Right ventricle myocardium inferior (tissue), 1 donor: ENCODE results near the gene ADCY2. TPM values are rescaled to one million over a fixed set of nuclear protein-coding genes. Genes with fewer than 3 reads are reported as not detected.

ENCODE experiments used
- ATAC-seq: fragments of 200-7000 bp; cut with Tn5 transposase; one replicate; pipeline ENCODE4 v1.9.1; 2020; ENCODE audit warnings: mild to moderate bottlenecking, moderate library complexity
- DNase-seq: peaks from one replicate; pipeline ENCODE4 v3.0.0; 2021; ENCODE audit errors: missing footprints
- intact Hi-C: fragments of 100-400 bp; cut with DNase I; formaldehyde crosslinking; loops from one replicate; pipeline ENCODE4 v1.11.0; 2022
- total RNA-seq: library from RNA; stranded (reverse); fragmentation: NEBNext Ultra II Directional; extraction: Animal tissue kit (Norgen Biotek cat#: 25700); gene quantifications from one replicate; pipeline ENCODE4 v1.2.1, GENCODE V29; 2021
- donor health status: DM: no; HTN: yes; CAD: no; lungs with severe emphysema.

Gene ADCY2
- total RNA-seq, 1 donor from 2014 or later, result 0.19 TPM

- intact Hi-C loops, result no loop called here
- ATAC-seq (no peak), DNase-seq (no peak)
Observed at GRCh38 chr5:7779019-7780005, 383.4 kb downstream of the ADCY2 start.

- no peak for DNase-seq
- intact Hi-C loops, result no loop called here
- ATAC-seq, result no peak
Observed at GRCh38 chr5:7781899-7782298, 386.0 kb downstream of the ADCY2 start.

DNA sequence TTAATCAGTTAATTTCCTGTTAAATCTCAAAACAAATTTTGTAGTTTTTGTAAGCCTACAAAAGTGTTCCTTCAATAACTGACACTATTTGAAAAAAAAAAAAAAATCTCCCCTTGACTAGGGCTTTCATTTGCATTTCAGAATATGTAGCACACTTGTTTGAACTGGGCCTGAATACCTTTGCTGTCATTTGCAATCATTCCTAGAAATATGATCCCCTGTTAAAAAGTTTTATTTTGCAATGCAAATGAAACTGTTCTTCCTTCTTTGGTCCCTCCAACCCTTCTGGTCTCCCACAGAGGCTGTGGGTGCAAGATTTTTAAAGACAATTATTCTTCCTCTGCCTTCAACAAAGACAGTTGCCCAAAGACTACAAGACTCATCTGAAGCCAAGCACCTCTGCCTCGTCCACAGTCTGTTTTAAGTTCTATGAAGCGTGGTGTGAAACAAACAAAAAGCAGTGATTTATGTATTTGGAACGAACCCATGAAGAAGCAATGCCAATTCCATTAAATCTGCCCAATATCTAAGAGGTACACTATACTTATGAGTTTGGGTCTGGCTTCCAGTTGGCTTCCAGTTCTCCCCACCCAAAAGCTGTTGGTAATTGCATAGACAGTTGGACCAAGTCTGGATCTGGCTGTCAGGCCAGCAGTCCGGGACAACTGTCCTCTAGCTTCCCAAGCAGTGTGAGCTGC, 388.9 kb downstream of the ADCY2 start:
- intact Hi-C loops, result no loop called here
- DNase-seq (no peak), ATAC-seq (no peak)

- intact Hi-C loops, result no loop called here
- DNase-seq, result no peak
- ATAC-seq, result no peak
Observed at GRCh38 chr5:7787770-7788169, 391.8 kb downstream of the ADCY2 start.

DNA sequence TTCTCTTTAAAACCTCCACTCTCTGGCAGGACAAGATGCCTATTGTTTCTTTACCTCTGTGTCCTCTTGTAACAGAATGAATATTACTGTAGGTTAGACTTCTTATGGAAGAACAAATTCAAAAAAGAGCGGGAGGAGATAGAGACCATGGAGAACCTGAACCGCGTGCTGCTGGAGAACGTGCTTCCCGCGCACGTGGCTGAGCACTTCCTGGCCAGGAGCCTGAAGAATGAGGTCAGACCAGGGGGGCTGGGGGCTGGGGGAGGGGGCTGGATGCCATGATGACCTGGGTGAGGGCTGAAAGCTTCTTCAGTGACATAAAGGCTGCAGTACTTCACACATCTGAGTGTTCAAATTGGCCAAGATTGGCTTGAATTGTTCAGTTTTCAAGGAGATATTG, 393.6 kb downstream of the ADCY2 start:
- DNase-seq, result no peak
- no peak for ATAC-seq
- intact Hi-C loops, result no loop called here

GRCh38 chr5:7793895-7794294, 398.0 kb downstream of the ADCY2 start:
- ATAC-seq (no peak), DNase-seq (no peak)
- intact Hi-C loops, result no loop called here

- no peak for ATAC-seq
- intact Hi-C loops, result no loop called here
- DNase-seq, result no peak
Observed at GRCh38 chr5:7794311-7794710, 398.4 kb downstream of the ADCY2 start.

DNA sequence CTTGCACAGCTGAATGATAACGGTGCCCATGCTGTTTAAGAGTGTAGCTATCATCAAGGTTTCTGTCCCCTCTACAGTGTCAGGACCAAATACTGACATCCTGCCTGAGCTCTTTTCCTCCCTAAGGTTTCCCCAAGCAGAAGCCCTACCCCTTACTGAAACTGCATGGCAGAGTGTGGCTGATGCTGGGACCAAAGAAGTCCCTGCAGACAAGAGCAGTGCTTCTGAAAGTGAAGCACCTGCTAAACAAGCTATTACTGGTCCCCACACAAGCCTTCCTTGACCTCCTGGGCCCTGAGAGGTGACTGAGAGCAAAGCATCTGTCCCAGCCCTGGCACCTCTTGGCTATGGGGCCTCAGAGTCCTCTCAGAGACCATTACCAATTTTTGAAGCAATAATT, 398.9 kb downstream of the ADCY2 start:
- ATAC-seq, result no peak
- intact Hi-C loops, result no loop called here

GRCh38 chr5:7795306-7795705, 399.4 kb downstream of the ADCY2 start:
- DNase-seq (no peak), ATAC-seq (no peak)
- intact Hi-C loops, result no loop called here

More for the DNA sequence above, 398.9 kb downstream of the ADCY2 start:
- no peak for DNase-seq

DNA sequence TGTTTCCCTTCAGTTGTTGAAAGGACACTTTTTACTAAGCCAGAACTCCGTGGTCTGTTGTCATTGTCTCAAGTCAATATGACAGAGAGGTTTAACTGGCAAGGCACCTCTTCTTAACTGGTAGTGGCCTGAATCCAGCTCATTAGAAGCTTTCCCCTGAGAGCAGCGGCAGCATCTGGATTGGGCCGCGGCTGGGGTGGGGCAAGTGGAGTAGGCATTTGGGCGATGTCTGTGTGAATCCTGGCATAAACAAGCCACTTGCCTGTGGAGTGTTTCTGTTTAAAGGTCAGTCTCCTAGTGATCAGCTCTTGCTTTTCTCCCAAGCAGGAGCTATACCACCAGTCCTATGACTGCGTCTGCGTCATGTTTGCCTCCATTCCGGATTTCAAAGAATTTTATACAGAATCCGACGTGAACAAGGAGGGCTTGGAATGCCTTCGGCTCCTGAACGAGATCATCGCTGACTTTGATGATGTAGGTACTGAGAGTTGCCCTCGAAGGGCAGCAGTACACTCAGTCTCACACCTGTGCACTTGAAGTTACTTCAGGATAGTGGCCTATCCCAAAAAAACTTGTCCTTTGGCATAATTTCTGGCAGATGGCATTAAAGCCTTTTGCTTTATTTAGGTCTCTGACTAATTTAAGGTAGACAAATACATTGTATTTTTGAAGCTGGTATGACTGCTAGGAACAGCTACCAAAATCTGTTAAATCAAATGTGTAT, 406.1 kb downstream of the ADCY2 start:
- intact Hi-C loops, result no loop called here
- DNase-seq (peak; percentile 50), ATAC-seq (no peak)

DNA sequence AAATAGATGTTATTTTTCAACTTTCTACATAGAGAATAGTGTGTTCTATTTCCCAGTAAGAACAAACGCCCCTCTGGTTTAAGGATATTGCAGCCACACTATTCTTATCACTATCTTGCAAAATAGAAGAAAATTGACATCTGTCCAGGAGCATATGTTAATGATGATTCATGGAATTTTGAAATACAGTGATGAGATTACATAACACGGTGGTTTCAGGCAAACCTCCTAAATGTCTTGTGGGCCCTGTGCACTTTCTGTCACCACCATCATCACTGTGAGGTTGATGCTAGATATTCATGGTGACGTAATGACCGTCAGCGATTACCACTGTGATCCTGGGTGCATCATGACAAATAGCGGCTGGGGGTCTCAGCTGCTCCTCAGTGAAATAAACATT, 406.9 kb downstream of the ADCY2 start:
- DNase-seq, result no peak
- intact Hi-C loops, result no loop called here
- ATAC-seq, result peak; percentile 42

- DNase-seq (no peak), ATAC-seq (no peak)
- intact Hi-C loops, result no loop called here
Observed at GRCh38 chr5:7803937-7804336, 408.0 kb downstream of the ADCY2 start.

DNA sequence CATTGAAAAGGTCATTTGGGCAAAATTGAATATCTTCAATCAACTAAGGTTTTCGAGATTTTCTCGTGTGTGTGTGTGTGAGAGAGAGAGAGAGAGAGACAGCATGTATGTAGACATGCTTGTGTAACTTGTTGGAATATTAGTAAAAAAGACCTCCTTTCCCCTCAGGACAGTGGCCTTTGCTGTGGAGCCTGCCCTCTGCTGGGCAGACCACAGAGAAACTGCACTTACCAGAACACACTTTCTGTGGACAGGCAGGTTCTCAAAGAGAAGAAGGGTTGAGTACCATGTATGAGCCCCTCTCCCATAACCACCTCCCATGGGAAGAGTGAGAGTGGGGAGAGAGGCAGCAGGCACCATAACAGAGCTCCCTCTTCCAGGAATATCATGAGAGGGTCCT, 409.4 kb downstream of the ADCY2 start:
- DNase-seq, result no peak
- intact Hi-C loops, result no loop called here
- no peak for ATAC-seq

DNA sequence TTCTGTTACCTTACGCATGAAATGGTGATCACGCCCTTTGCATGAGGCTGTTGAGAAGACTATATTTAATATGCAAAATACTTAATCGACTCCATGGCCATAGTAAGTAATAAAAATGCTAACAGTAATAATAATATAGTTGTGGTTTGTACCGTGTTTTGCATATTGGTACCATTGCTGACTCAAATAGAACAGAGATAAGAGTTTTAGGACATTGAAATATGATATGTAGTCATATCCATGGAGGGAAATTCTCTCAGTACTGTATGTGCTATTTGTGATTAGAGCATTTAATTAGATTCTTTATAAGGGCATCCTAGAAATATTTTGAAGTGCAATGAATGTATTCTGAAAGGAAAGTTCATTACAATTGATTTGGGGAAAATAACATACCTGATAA, 413.1 kb downstream of the ADCY2 start:
- DNase-seq (no peak), ATAC-seq (no peak)
- intact Hi-C loops, result no loop called here

DNA sequence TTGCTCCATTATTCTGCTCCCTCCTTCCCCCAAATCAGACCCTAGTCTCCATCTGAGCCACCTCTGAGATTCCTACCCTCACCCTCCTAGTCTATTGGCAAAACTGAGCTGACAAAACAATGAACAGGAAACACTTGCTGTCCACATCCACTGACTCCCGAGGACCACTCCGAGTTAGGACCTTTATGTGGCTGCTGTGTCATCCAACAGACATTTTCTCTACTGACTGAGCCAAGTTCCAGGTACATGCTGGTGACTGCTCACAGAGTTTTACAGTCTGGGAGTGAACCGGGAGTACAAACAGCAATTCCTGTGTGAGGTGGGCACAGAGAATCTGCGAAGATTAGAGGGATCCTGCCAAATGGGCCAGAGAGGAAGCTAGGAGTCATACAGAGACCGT, 415.8 kb downstream of the ADCY2 start:
- ATAC-seq (no peak), DNase-seq (no peak)
- intact Hi-C loops, result no loop called here

DNA sequence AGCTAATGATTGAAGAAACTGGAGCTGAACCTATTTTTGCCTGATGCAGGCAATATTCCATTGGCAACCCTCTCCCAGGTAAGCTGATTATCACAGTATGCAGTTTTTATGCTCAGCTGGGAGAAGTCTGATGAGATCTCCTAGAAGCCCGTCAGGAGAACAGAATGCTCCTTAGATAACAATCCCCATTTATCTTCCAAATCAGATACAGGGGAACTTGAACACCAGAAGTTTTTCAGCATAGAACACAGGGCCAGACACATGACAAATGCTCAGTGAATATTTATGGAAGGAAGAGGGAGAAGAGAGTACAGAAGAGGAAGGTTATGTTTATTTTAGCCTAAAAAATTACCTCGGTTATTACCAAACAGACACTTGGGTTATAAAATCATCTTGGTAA, 417.1 kb downstream of the ADCY2 start:
- intact Hi-C loops, result no loop called here
- DNase-seq (no peak), ATAC-seq (no peak)

DNA sequence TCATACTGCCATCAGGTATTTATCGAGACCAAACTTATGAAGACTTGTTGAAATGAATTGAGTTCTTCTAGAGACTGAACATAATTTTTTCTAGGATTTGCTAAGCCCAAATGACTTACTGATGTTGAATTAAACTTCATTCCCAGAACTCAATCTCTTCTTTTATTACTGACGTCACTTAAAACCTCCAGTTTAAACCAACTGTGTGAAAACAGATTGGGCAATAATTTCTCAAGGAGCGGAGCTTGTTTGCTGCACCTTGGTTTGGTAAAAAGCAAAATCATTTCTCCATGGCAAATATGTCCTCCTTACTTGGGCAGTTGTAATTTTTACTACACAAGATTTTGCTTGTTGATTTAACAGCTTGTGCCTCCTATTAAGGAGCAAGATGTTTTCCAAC, 417.6 kb downstream of the ADCY2 start:
- DNase-seq, result no peak
- intact Hi-C loops, result no loop called here
- ATAC-seq, result no peak

DNA sequence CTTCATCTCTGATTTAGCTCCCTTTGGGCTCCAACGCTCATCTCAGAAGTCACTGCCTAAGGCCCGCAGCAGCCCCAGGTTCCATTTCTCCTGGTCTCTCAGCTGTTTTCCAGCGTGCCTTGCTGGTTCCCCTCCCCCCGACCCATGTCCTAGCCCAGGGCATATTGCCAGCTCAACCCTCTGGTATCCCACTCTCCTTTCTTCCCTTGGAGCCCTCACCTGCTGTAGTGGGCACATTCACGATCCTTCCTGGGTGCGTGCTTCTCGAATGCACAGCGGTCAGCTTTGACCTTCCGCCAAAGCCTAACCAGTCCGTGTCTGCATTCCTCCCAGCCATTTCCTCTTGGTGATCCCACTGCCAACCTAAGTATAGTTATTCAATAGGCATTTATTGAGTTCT, 418.9 kb downstream of the ADCY2 start:
- intact Hi-C loops, result no loop called here
- ATAC-seq (no peak), DNase-seq (no peak)

- peak; percentile 90 for DNase-seq
- intact Hi-C loops, result no loop called here
- ATAC-seq, result peak; percentile 88
Observed at GRCh38 chr5:7815892-7816534, 420.1 kb downstream of the ADCY2 start.
